Neutrophil (primary cell): ENCODE results near the gene ARL6IP6.
"Not testable (repeated sequence)": the region's sequence is repeated elsewhere in the genome, so short reads cannot be mapped to it uniquely, and the experiment has no call there.

ENCODE experiments used
- H3K27ac ChIP-seq: fragments of 200-600 bp; sonication (generic); 2 replicates; pipeline ENCODE4 v1.5.1; 2016; ENCODE audit warnings: mild to moderate bottlenecking, moderate library complexity
- H3K27me3 ChIP-seq: fragments of 200-600 bp; sonication (generic); 2 replicates; pipeline ENCODE4 v1.6.0; 2016; ENCODE audit warnings: mild to moderate bottlenecking
- H3K36me3 ChIP-seq: fragments of 200-600 bp; sonication (generic); 2 replicates; pipeline ENCODE4 v1.5.1; 2017
- H3K4me1 ChIP-seq, 2 experiments: fragments of 200-600 bp in 1 of 2; sonication (generic) in 1 of 2; 1 replicate in 1 of 2; 2 replicates in 1 of 2; pipeline versions ENCODE4 v1.5.1 to v1.6.1; 2013 to 2016; ENCODE audit warnings: low read depth in 1 of 2, low read length in 1 of 2, mild to moderate bottlenecking in 1 of 2, moderate library complexity in 1 of 2; ENCODE audit not compliant: control insufficient read depth in 1 of 2, insufficient read depth in 1 of 2
- H3K4me3 ChIP-seq, 2 experiments: fragments of 200-600 bp in 1 of 2; sonication (generic) in 1 of 2; 1 replicate in 1 of 2; 2 replicates in 1 of 2; pipeline ENCODE4 v1.5.1; 2013 to 2016; ENCODE audit warnings: low read depth in 1 of 2, low read length in 1 of 2, mild to moderate bottlenecking in 1 of 2, moderate library complexity in 1 of 2
- H3K9me3 ChIP-seq: fragments of 200-600 bp; sonication (generic); 2 replicates; pipeline ENCODE4 v1.5.1; 2016
- CTCF ChIP-seq: fragments of 200-600 bp; sonication (generic); IDR thresholded peaks from 2 replicates; pipeline ENCODE4 v1.5.1; 2016; ENCODE audit warnings: antibody characterized with exemption

Gene ARL6IP6

GRCh38 chr2:152740743-152741328 is 22.4 kb downstream of the ARL6IP6 start:
- H3K4me1 ChIP-seq, result no peaks in the 10 kb centered on the region
- H3K9me3 ChIP-seq, result no peaks in the 10 kb centered on the region
- TF ChIP-seq CTCF, result peak; percentile 57
- no peak overlapping the region for H3K4me3 ChIP-seq
- peaks cover 34% of the 10 kb centered on the region for H3K36me3 ChIP-seq
- peak overlapping the region; percentile 18 for H3K27ac ChIP-seq
- H3K27me3 ChIP-seq, result no peaks in the 10 kb centered on the region

GRCh38 chr2:152743002-152743401 is 24.6 kb downstream of the ARL6IP6 start:
- Histone ChIP-seq H3K4me1 (no peaks in the 10 kb centered on the region), H3K9me3 (no peaks in the 10 kb centered on the region), H3K36me3 (peaks cover 14% of the 10 kb centered on the region), H3K4me3 (no peak overlapping the region), H3K27ac (no peak overlapping the region), H3K27me3 (no peaks in the 10 kb centered on the region)
- TF ChIP-seq CTCF, result peak; percentile 17

- peaks cover 14% of the 10 kb centered on the region for H3K36me3 ChIP-seq
- not testable (repeated sequence) for H3K27ac ChIP-seq, H3K27me3 ChIP-seq, H3K4me3 ChIP-seq, H3K9me3 ChIP-seq, H3K4me1 ChIP-seq
Measured at GRCh38 chr2:152747751-152748150, 29.3 kb downstream of the ARL6IP6 start.

GRCh38 chr2:152755029-152755428 is 36.6 kb downstream of the ARL6IP6 start:
- Histone ChIP-seq H3K36me3 (peaks cover 47% of the 10 kb centered on the region), H3K9me3 (no peaks in the 10 kb centered on the region), H3K4me1 (no peaks in the 10 kb centered on the region), H3K27me3 (no peaks in the 10 kb centered on the region), H3K4me3 (no peak overlapping the region), H3K27ac (no peak overlapping the region)
- no peak for TF ChIP-seq CTCF

GRCh38 chr2:152759290-152760072 is 41.1 kb downstream of the ARL6IP6 start:
- Histone ChIP-seq H3K9me3 (no peaks in the 10 kb centered on the region), H3K4me1 (no peaks in the 10 kb centered on the region), H3K27ac (no peak overlapping the region), H3K4me3 (no peak overlapping the region), H3K36me3 (peaks cover 76% of the 10 kb centered on the region), H3K27me3 (no peaks in the 10 kb centered on the region)
- TF ChIP-seq CTCF, result no peak

GRCh38 chr2:152761214-152761613 is 42.8 kb downstream of the ARL6IP6 start:
- no peak for TF ChIP-seq CTCF
- H3K27ac ChIP-seq, result no peak overlapping the region
- no peaks in the 10 kb centered on the region for H3K9me3 ChIP-seq
- H3K4me1 ChIP-seq, result no peaks in the 10 kb centered on the region
- peaks cover 68% of the 10 kb centered on the region for H3K36me3 ChIP-seq
- H3K4me3 ChIP-seq, result no peak overlapping the region
- no peaks in the 10 kb centered on the region for H3K27me3 ChIP-seq
